HepG2 (cell line): ENCODE measurements around the gene SPATA25. TPM values are rescaled to one million over a fixed set of nuclear protein-coding genes. Genes with fewer than 3 reads are reported as not detected.

ENCODE experiments used
- ZFP36L2 ChIP-seq: sonication (generic); formaldehyde crosslinking; IDR thresholded peaks from 2 replicates; pipeline ENCODE4 v1.4.0; 2020; ENCODE audit warnings: missing genetic modification reagents
- polyA plus RNA-seq, 8 experiments: library from polyadenylated mRNA; depleted of rRNA in 3 of 8; stranded (reverse) in 7 of 8; unstranded in 1 of 8; fragments of >200 nt; fragmentation: Illumina TruSeq in 4 of 8; extraction: Trizol in 4 of 8; gene quantifications; 2 replicates each; pipeline versions ENCODE4 v1.2.1 to v1.2.3, GENCODE V29; 2011 to 2016; ENCODE audit warnings: low read depth in 4 of 8, missing spikeins in 1 of 8, mixed read lengths in 1 of 8; ENCODE audit not compliant: insufficient read depth in 1 of 8
- total RNA-seq, 5 experiments: library from RNA; depleted of rRNA; stranded (reverse); fragments of >200 nt; fragmentation: Illumina TruSeq; extraction: Trizol; gene quantifications; 2 replicates each; pipeline ENCODE4 v1.2.3, GENCODE V29; 2016; ENCODE audit warnings: low read depth in 1 of 5
- TF ChIP-seq, protein P1 (sequence below): sonication (generic); formaldehyde crosslinking; conservative IDR thresholded peaks from 2 replicates; pipeline ENCODE4 v1.4.0; 2020; ENCODE audit warnings: mild to moderate bottlenecking, missing genetic modification reagents, moderate library complexity
- TF ChIP-seq, protein P2 (sequence below): IDR thresholded peaks from 2 replicates; pipeline ENCODE4 v1.4.0; 2020; ENCODE audit warnings: mild to moderate bottlenecking, missing genetic modification reagents
- TF ChIP-seq, protein P3 (sequence below): IDR thresholded peaks from 2 replicates; pipeline ENCODE4 v1.6.1; 2018; ENCODE audit warnings: missing genetic modification reagents

Gene SPATA25
- total and polyA plus RNA-seq, 2 of the 13 experiments (the other 11 are each of a cell fraction or from before 2014, with no cell fraction given) = 4.8 to 7.6 TPM

DNA sequence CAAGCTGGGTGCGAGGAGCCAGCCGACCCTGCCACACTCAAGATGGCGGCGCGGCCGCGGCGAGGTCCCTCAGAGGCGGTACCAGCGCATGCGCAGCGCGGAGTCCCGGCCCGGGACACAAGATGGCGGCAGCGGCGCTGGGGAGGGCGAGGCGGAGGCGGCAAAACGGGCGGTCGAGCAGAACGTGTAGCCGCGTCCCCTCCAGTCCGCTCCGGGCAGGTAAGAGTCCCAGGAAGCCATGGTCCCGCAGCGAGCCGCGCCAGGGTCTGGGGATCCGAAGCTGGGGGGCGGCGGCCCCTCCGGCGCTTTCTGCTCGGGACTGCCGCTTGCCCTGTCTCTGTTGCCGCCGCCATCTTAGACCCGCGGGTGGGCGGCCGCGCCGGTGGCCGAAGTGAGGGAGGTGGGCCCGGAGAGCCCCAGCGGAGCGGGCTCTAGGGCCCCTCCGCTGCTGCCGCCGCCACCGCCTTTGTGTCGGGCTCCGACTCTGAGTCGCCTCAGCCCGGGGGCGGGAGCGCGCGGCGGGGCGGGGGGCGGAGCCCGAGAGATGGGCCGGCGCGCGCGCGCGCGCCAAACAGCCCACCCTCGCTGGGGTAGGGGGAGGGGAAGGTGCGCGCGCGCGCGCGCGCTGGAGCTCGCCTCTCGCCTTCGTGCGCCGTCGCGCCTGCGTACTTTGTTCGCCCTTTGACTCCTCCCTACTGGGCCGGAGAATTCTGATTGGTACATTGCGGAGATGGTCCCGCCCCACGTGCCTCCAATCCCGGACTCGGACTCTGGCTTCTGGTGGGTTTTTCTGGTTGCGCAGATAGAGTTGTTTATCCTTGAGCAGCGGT is 47.4 kb upstream of the SPATA25 start, which contains the start of gene PCIF1 (continued):
- TF ChIP-seq, protein P1, sequence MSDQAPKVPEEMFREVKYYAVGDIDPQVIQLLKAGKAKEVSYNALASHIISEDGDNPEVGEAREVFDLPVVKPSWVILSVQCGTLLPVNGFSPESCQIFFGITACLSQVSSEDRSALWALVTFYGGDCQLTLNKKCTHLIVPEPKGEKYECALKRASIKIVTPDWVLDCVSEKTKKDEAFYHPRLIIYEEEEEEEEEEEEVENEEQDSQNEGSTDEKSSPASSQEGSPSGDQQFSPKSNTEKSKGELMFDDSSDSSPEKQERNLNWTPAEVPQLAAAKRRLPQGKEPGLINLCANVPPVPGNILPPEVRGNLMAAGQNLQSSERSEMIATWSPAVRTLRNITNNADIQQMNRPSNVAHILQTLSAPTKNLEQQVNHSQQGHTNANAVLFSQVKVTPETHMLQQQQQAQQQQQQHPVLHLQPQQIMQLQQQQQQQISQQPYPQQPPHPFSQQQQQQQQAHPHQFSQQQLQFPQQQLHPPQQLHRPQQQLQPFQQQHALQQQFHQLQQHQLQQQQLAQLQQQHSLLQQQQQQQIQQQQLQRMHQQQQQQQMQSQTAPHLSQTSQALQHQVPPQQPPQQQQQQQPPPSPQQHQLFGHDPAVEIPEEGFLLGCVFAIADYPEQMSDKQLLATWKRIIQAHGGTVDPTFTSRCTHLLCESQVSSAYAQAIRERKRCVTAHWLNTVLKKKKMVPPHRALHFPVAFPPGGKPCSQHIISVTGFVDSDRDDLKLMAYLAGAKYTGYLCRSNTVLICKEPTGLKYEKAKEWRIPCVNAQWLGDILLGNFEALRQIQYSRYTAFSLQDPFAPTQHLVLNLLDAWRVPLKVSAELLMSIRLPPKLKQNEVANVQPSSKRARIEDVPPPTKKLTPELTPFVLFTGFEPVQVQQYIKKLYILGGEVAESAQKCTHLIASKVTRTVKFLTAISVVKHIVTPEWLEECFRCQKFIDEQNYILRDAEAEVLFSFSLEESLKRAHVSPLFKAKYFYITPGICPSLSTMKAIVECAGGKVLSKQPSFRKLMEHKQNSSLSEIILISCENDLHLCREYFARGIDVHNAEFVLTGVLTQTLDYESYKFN (CRISPR knock-in tag) = peak; percentile 60
- no peak for TF ChIP-seq ZFP36L2 (CRISPR knock-in tag)
- TF ChIP-seq, protein P2, sequence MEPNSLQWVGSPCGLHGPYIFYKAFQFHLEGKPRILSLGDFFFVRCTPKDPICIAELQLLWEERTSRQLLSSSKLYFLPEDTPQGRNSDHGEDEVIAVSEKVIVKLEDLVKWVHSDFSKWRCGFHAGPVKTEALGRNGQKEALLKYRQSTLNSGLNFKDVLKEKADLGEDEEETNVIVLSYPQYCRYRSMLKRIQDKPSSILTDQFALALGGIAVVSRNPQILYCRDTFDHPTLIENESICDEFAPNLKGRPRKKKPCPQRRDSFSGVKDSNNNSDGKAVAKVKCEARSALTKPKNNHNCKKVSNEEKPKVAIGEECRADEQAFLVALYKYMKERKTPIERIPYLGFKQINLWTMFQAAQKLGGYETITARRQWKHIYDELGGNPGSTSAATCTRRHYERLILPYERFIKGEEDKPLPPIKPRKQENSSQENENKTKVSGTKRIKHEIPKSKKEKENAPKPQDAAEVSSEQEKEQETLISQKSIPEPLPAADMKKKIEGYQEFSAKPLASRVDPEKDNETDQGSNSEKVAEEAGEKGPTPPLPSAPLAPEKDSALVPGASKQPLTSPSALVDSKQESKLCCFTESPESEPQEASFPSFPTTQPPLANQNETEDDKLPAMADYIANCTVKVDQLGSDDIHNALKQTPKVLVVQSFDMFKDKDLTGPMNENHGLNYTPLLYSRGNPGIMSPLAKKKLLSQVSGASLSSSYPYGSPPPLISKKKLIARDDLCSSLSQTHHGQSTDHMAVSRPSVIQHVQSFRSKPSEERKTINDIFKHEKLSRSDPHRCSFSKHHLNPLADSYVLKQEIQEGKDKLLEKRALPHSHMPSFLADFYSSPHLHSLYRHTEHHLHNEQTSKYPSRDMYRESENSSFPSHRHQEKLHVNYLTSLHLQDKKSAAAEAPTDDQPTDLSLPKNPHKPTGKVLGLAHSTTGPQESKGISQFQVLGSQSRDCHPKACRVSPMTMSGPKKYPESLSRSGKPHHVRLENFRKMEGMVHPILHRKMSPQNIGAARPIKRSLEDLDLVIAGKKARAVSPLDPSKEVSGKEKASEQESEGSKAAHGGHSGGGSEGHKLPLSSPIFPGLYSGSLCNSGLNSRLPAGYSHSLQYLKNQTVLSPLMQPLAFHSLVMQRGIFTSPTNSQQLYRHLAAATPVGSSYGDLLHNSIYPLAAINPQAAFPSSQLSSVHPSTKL = peak; percentile 6; the same call in 1 of the 2 replicates
- TF ChIP-seq, protein P3, sequence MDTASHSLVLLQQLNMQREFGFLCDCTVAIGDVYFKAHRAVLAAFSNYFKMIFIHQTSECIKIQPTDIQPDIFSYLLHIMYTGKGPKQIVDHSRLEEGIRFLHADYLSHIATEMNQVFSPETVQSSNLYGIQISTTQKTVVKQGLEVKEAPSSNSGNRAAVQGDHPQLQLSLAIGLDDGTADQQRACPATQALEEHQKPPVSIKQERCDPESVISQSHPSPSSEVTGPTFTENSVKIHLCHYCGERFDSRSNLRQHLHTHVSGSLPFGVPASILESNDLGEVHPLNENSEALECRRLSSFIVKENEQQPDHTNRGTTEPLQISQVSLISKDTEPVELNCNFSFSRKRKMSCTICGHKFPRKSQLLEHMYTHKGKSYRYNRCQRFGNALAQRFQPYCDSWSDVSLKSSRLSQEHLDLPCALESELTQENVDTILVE (CRISPR knock-in tag) = peak; percentile 80; the same call in 1 of the 2 replicates
